Smooth muscle cell (in vitro differentiated cells): ENCODE measurements around the gene CDK6. TPM values are rescaled to one million over a fixed set of nuclear protein-coding genes. Genes with fewer than 3 reads are reported as not detected.
A peak's percentile ranks its signal among the peaks of the same experiment; 100 is the strongest.
"Not testable (repeated sequence)": the region's sequence is repeated elsewhere in the genome, so short reads cannot be mapped to it uniquely, and the experiment has no call there.

ENCODE experiments used
- DNase-seq: peaks from one replicate; lab custom pipeline; 2025; ENCODE audit not compliant: unreplicated experiment; lab: John Stamatoyannopoulos, UW
- H2AFZ ChIP-seq: fragments of 200-600 bp; sonication (generic); 2 replicates; pipeline ENCODE4 v1.6.0; 2016; ENCODE audit warnings: antibody characterized with exemption, low read depth, mild to moderate bottlenecking
- H3F3A ChIP-seq: fragments of 200-600 bp; sonication (generic); 2 replicates; pipeline ENCODE4 v1.6.0; 2017; ENCODE audit warnings: antibody characterized with exemption, low read depth
- H3K27ac ChIP-seq: fragments of 200-600 bp; sonication (generic); 2 replicates; pipeline ENCODE4 v1.5.1; 2016; ENCODE audit warnings: low read depth, mild to moderate bottlenecking
- H3K27me3 ChIP-seq: fragments of 200-600 bp; sonication (generic); 2 replicates; pipeline ENCODE4 v1.6.1; 2016; ENCODE audit warnings: low read depth, mild to moderate bottlenecking
- H3K36me3 ChIP-seq: fragments of 200-600 bp; sonication (generic); 2 replicates; pipeline ENCODE4 v1.5.1; 2016; ENCODE audit warnings: low read depth
- H3K4me1 ChIP-seq: fragments of 200-600 bp; sonication (generic); 2 replicates; pipeline ENCODE4 v1.5.1; 2016; ENCODE audit warnings: low read depth
- H3K4me2 ChIP-seq: fragments of 200-600 bp; sonication (generic); 2 replicates; pipeline ENCODE4 v1.6.0; 2016; ENCODE audit warnings: mild to moderate bottlenecking
- H3K4me3 ChIP-seq: fragments of 200-600 bp; sonication (generic); 2 replicates; pipeline ENCODE4 v1.5.1; 2016; ENCODE audit warnings: mild to moderate bottlenecking
- H3K79me2 ChIP-seq: fragments of 200-600 bp; sonication (generic); 2 replicates; pipeline ENCODE4 v1.6.0; 2016; ENCODE audit warnings: low read depth, mild to moderate bottlenecking
- H3K9ac ChIP-seq: fragments of 200-600 bp; sonication (generic); 2 replicates; pipeline ENCODE4 v1.6.0; 2016; ENCODE audit warnings: low read depth
- H3K9me3 ChIP-seq: fragments of 200-600 bp; sonication (generic); replicated peaks from 2 replicates; pipeline ENCODE4 v1.5.1; 2016; ENCODE audit warnings: low read depth
- H4K20me1 ChIP-seq: fragments of 200-600 bp; sonication (generic); 2 replicates; pipeline ENCODE4 v1.6.0; 2016; ENCODE audit warnings: low read depth
- WGBS: methylation state at CpG from one replicate; pipeline ENCODE4 v1.1.7; 2016; ENCODE audit warnings: low lambda C conversion rate; 5-methylcytosine and 5-hydroxymethylcytosine counted together
- polyA plus RNA-seq: library from polyadenylated mRNA; unstranded; fragments of >200 nt; fragmentation: Nextera tagmentation; extraction: Ambion mirVana; gene quantifications from 2 replicates; pipeline ENCODE4 v1.2.1, GENCODE V29; 2016
- total RNA-seq: library from RNA; depleted of rRNA; stranded (reverse); fragments of >200 nt; gene quantifications from 2 replicates; pipeline ENCODE4 v1.2.3, GENCODE V29; 2014
- TF ChIP-seq, protein P1 (sequence below): fragments of 200-600 bp; sonication (generic); IDR thresholded peaks from 2 replicates; pipeline ENCODE4 v1.5.1; 2017; ENCODE audit warnings: borderline replicate concordance, mild to moderate bottlenecking, antibody characterized with exemption; ENCODE audit not compliant: insufficient read depth, poor library complexity, severe bottlenecking

The CDK6 gene
- total and polyA plus RNA-seq, 2 experiments from 2014 or later = 34.2 to 99.2 TPM

DNA sequence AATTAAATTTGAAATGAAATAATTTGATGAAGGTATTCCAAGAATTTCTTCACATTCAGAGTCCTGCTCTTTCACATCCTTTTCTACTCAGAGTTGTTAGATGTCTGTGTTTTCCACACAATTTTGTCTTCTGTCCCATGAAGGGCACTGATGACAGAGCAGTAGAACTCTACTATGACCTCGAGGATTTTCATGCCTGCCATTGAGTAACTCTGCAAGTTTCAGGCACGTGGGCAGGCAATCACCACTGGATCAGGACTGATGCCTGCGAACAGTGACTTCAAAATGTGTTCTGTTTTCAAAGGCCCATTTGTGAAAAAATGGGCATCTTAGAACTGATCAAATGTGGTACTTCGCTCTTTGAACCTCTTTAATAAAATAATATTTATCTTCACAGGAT, 91.1 kb downstream of the CDK6 start:
- TF ChIP-seq, protein P1, sequence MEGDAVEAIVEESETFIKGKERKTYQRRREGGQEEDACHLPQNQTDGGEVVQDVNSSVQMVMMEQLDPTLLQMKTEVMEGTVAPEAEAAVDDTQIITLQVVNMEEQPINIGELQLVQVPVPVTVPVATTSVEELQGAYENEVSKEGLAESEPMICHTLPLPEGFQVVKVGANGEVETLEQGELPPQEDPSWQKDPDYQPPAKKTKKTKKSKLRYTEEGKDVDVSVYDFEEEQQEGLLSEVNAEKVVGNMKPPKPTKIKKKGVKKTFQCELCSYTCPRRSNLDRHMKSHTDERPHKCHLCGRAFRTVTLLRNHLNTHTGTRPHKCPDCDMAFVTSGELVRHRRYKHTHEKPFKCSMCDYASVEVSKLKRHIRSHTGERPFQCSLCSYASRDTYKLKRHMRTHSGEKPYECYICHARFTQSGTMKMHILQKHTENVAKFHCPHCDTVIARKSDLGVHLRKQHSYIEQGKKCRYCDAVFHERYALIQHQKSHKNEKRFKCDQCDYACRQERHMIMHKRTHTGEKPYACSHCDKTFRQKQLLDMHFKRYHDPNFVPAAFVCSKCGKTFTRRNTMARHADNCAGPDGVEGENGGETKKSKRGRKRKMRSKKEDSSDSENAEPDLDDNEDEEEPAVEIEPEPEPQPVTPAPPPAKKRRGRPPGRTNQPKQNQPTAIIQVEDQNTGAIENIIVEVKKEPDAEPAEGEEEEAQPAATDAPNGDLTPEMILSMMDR = no peak
- Histone ChIP-seq H3K27me3 (no peaks in the 10 kb centered on the region), H3K4me2 (no peak overlapping the region), H3F3A (peaks cover 5% of the 10 kb centered on the region), H3K79me2 (peaks cover 88% of the 10 kb centered on the region), H3K9me3 (no peaks in the 10 kb centered on the region), H2AFZ (no peak overlapping the region), H3K4me3 (no peak overlapping the region), H3K27ac (no peak overlapping the region), H3K4me1 (peaks cover 7% of the 10 kb centered on the region), H3K36me3 (no peaks in the 10 kb centered on the region), H3K9ac (no peak overlapping the region), H4K20me1 (peaks cover 49% of the 10 kb centered on the region)
- no peak for DNase-seq
- 90% methylated on average over 4 of the region's 4 CpGs for WGBS

DNA sequence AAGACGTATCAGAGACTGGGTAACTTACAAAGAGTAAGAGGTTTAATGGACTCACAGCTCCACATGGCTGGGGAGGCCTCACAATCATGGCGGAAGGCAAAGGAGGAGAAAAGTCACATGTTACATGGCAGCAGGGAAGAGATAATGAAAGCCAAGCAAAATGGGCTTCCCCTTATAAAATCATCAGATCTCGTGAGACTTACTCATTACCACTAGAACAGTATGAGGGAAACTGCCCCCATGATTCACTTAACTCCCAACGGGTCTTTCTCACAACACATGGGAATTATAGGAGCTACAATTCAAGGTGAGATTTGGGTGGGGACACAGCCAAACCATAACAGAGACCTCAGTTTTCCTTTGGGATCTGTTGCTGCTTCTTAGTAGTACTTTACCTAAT, 92.2 kb downstream of the CDK6 start:
- not testable (repeated sequence) for DNase-seq, H3K4me1 ChIP-seq
- WGBS = 95% methylated on average over 4 of the region's 4 CpGs

DNA sequence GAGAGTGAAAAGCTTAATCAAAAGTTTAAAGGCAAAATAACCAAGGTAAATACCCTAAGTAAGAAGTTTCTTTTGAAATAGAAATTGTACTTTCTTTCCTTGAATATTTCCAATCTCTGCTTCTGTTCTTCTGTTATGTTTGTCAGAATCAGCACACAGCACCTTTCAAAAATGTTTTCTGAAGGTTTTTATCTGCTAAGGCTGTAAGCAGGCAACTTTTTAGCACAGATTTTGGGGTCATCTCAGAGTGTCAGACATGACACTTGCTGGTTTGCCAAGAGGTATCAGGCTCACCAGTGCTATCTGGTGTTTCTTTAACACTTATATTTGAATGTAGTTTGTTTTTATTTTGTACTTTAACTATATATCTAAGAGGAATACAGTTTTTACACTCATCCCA, 94.2 kb downstream of the CDK6 start:
- H3K27ac ChIP-seq = peak overlapping the region; percentile 65

More for the DNA sequence above, 92.2 kb downstream of the CDK6 start:
- H3F3A ChIP-seq, H3K27ac ChIP-seq, H3K36me3 ChIP-seq, H3K9me3 ChIP-seq, H3K27me3 ChIP-seq, H2AFZ ChIP-seq, H3K4me2 ChIP-seq, H3K9ac ChIP-seq, H3K4me3 ChIP-seq: not testable (repeated sequence)
- Histone ChIP-seq H3K79me2 (peaks cover 86% of the 10 kb centered on the region), H4K20me1 (peaks cover 52% of the 10 kb centered on the region)

DNA sequence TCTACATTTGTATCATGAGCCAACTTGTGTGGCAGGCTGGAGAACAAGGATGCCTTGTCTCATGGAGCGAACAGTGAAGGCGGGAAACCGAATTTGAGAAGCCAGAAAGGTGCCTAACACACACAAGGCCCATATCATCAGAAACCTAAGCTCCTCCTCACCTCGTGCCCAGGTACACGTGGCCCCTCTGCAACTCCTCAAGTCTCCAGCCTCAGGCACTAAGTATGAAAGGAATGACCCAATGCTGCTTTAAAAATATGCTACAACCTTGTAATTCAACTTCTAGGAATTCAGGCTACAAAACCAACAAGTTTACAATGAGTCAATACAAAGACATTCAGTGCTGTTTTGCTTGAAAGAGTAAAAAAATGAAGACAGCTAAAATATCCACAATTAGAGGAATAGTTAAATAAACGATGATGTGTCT, 95.7 kb downstream of the CDK6 start:
- Histone ChIP-seq H3K27me3 (no peaks in the 10 kb centered on the region), H3K4me2 (peak overlapping the region; percentile 55), H3K27ac (peak overlapping the region; percentile 65), H3K4me3 (no peak overlapping the region), H2AFZ (no peak overlapping the region), H3K9me3 (no peaks in the 10 kb centered on the region), H3K4me1 (no peaks in the 10 kb centered on the region), H3K36me3 (no peaks in the 10 kb centered on the region), H3F3A (no peaks in the 10 kb centered on the region), H4K20me1 (peaks cover 44% of the 10 kb centered on the region), H3K79me2 (peaks cover 88% of the 10 kb centered on the region), H3K9ac (no peak overlapping the region)
- 34% methylated on average over 6 of the region's 6 CpGs for WGBS
- TF ChIP-seq, protein P1 = no peak
- DNase-seq = no peak

More for the DNA sequence above, 94.2 kb downstream of the CDK6 start:
- no peak overlapping the region for H2AFZ ChIP-seq
- H3F3A ChIP-seq = no peaks in the 10 kb centered on the region
- H3K9me3 ChIP-seq = no peaks in the 10 kb centered on the region
- peak overlapping the region; percentile 2 for H3K4me2 ChIP-seq
- TF ChIP-seq, protein P1 = no peak
- peaks cover 86% of the 10 kb centered on the region for H3K79me2 ChIP-seq
- no peaks in the 10 kb centered on the region for H3K36me3 ChIP-seq
- H3K4me1 ChIP-seq = peaks cover 2% of the 10 kb centered on the region
- no peaks in the 10 kb centered on the region for H3K27me3 ChIP-seq
- peaks cover 44% of the 10 kb centered on the region for H4K20me1 ChIP-seq
- peak overlapping the region; percentile 56 for H3K9ac ChIP-seq
- no peak overlapping the region for H3K4me3 ChIP-seq
- no peak for DNase-seq
